NCI-H748 (cell line): ENCODE results near the gene NSG1.
"Not testable (repeated sequence)": the region's sequence is repeated elsewhere in the genome, so short reads cannot be mapped to it uniquely, and the experiment has no call there.

Source experiments
- DNase-seq: peaks from one replicate; lab custom pipeline; 2025; ENCODE audit not compliant: unreplicated experiment; lab: John Stamatoyannopoulos, UW

NSG1 gene

DNA sequence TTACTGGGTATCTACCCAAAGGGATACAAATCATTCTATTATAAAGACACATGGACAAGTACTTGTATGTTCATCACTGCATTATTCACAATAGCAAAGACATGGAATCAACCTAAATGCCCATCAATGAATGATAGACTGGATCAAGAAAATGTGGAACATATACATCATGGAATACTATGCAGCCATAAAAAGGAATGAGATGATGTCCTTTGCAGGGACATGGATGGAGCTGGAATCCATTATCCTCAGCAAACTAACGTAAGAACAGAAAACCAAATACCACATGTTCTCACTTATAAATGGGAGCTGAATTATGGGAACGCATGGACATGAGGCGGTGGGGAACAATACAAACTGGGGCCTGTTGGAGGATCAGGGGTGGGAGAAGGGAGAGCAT is 78.3 kb downstream of the NSG1 start:
- not testable (repeated sequence) for DNase-seq
